ENCODE results near the gene SPATC1L. TPM values are rescaled to one million over a fixed set of nuclear protein-coding genes. Genes with fewer than 3 reads are reported as not detected.

SPATC1L gene
- total and polyA plus RNA-seq, 2 donors (not counting 3 experiments of a cell fraction or from before 2014, with no cell fraction given), result 11.5 to 15.3 TPM

GRCh38 chr21:46210378-46211136 is 26.3 kb upstream of the SPATC1L start:
- intact Hi-C loops (cut with micrococcal nuclease) (no loop called here), dilution Hi-C loops (cut with MboI; ENCODE audit: extremely low pct_ligation_motif_present, low sequenced_read_pairs) (no loop called here)
- TF ChIP-seq FOS (IDR thresholded peaks at IDR 0.05; ENCODE audit: borderline replicate concordance, insufficient read depth, low read length) (no peak), JUN (IDR thresholded peaks at IDR 0.05; ENCODE audit: borderline replicate concordance, insufficient read depth, insufficient read length, low read depth) (no peak), POLR2AphosphoS5 (IDR thresholded peaks at IDR 0.05; ENCODE audit: insufficient read depth, low read depth, low read length) (no peak), POLR2A (IDR thresholded peaks at IDR 0.05; ENCODE audit: low read depth, low read length) (no peak), CTCF (IDR thresholded peaks at IDR 0.05; ENCODE audit: extremely low read depth in 1 of 2, insufficient read depth in 1 of 2, low read depth in 1 of 2, low read length in 2 of 2) (no peak), MYC (IDR thresholded peaks at IDR 0.05; ENCODE audit: low read depth, low read length) (no peak), EZH2 (IDR thresholded peaks at IDR 0.05; ENCODE audit: borderline replicate concordance, low read depth, low read length, severe bottlenecking) (no peak), GATA2 (IDR thresholded peaks at IDR 0.05; ENCODE audit: insufficient read depth, insufficient read length, low read depth, low read length) (no peak)
- TF ChIP-seq, protein P1, sequence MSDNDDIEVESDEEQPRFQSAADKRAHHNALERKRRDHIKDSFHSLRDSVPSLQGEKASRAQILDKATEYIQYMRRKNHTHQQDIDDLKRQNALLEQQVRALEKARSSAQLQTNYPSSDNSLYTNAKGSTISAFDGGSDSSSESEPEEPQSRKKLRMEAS (IDR thresholded peaks at IDR 0.05; ENCODE audit: insufficient read depth, insufficient read length), result no peak
- no peaks in the 10 kb centered on the region for H4K20me1 ChIP-seq (replicated peaks; ENCODE audit: control insufficient read depth, extremely low read depth, insufficient read depth, low read length)
- no peaks in the 10 kb centered on the region for H3K9me3 ChIP-seq (replicated peaks; ENCODE audit: control insufficient read depth, insufficient read depth, low read length)
- ChIA-PET CTCF (interaction anchor here (1.9 kb wide), 1 partner anchor 67 kb away, joined by 9 read pairs; no protein-coding TSS in a partner anchor), POLR2A (no interaction called here)
- FAIRE-seq, result no peak
- H3K79me2 ChIP-seq (ENCODE audit: control insufficient read depth, insufficient read depth, low read length), result no peaks in the 10 kb centered on the region
- no peak overlapping the region for H2AFZ ChIP-seq (ENCODE audit: low read depth, low read length)
- DNase-seq (ENCODE audit: low read depth, low spot score), result no peak
- H3K27me3 ChIP-seq (ENCODE audit: control insufficient read depth in 2 of 2, insufficient read depth in 2 of 2, low read length in 2 of 2), result no peaks in the 10 kb centered on the region
- no peak overlapping the region for H3K27ac ChIP-seq (ENCODE audit: insufficient read depth, low read depth, low read length)
- no peak overlapping the region for H3K9ac ChIP-seq (replicated peaks; ENCODE audit: extremely low read depth, insufficient read depth, low read length)
- H3K4me2 ChIP-seq (ENCODE audit: insufficient read depth, low read length), result no peak overlapping the region
- H3K4me3 ChIP-seq (replicated peaks in 1 of 3; ENCODE audit: insufficient read depth in 1 of 3, low read depth in 1 of 3, low read length in 3 of 3), result no peak overlapping the region
- no TSS peak for BruUV-seq (replicated peaks)
- H3K36me3 ChIP-seq (ENCODE audit: control insufficient read depth in 2 of 2, extremely low read depth in 1 of 2, insufficient read depth in 2 of 2, low read length in 2 of 2), result peaks cover 14 to 49% of the 10 kb centered on the region in 2 experiments
- no peaks in the 10 kb centered on the region for H3K9me1 ChIP-seq (replicated peaks; ENCODE audit: control insufficient read depth, extremely low read depth, insufficient read depth, low read length)
- H3K4me1 ChIP-seq (ENCODE audit: control insufficient read depth, extremely low read depth, insufficient read depth, low read length), result no peaks in the 10 kb centered on the region
